MM.1S (cell line): ENCODE results near the gene GRIN3A.
"Not testable (repeated sequence)": the region's sequence is repeated elsewhere in the genome, so short reads cannot be mapped to it uniquely, and the experiment has no call there.

ENCODE experiments used
- DNase-seq: peaks from one replicate; pipeline ENCODE4 v3.0.0-alpha.2; 2015
- H2AFZ ChIP-seq: fragments of 300-600 bp; sonication (generic); 2 replicates; pipeline ENCODE4 v1.6.0; 2016; ENCODE audit warnings: antibody characterized with exemption, low read length
- H3F3A ChIP-seq: fragments of 300-600 bp; sonication (generic); 2 replicates; pipeline ENCODE4 v1.6.1; 2016; ENCODE audit warnings: mild to moderate bottlenecking, antibody characterized with exemption, low read length, moderate library complexity, mixed read lengths; ENCODE audit not compliant: insufficient read depth
- H3K27ac ChIP-seq: fragments of 300-600 bp; sonication (generic); 2 replicates; pipeline ENCODE4 v1.5.1; 2016; ENCODE audit warnings: mild to moderate bottlenecking, low read length
- H3K27me3 ChIP-seq: fragments of 300-600 bp; sonication (generic); replicated peaks from 2 replicates; pipeline ENCODE4 v1.6.0; 2016; ENCODE audit warnings: low read length; ENCODE audit not compliant: insufficient read depth
- H3K36me3 ChIP-seq: fragments of 300-600 bp; sonication (generic); replicated peaks from 2 replicates; pipeline ENCODE4 v1.6.1; 2016; ENCODE audit warnings: mild to moderate bottlenecking, low read length, mixed read lengths; ENCODE audit not compliant: insufficient read depth
- H3K4me1 ChIP-seq: fragments of 300-600 bp; sonication (generic); 2 replicates; pipeline ENCODE4 v1.6.1; 2016; ENCODE audit warnings: low read length, mixed read lengths
- H3K4me2 ChIP-seq: fragments of 300-600 bp; sonication (generic); 2 replicates; pipeline ENCODE4 v1.6.0; 2016; ENCODE audit warnings: low read depth, low read length
- H3K4me3 ChIP-seq: fragments of 300-600 bp; sonication (generic); 2 replicates; pipeline ENCODE4 v1.5.1; 2016; ENCODE audit warnings: low read length, mixed read lengths
- H3K79me2 ChIP-seq: fragments of 300-600 bp; sonication (generic); 2 replicates; pipeline ENCODE4 v1.6.1; 2016; ENCODE audit warnings: mixed run types, low read length, mixed read lengths
- H3K9ac ChIP-seq: fragments of 300-600 bp; sonication (generic); 2 replicates; pipeline ENCODE4 v1.6.1; 2016; ENCODE audit warnings: low read length, mixed read lengths
- H3K9me2 ChIP-seq: fragments of 300-600 bp; sonication (generic); replicated peaks from 2 replicates; pipeline ENCODE4 v1.6.1; 2016; ENCODE audit warnings: mild to moderate bottlenecking, low read length, mixed read lengths; ENCODE audit not compliant: insufficient read depth
- H3K9me3 ChIP-seq: fragments of 300-600 bp; sonication (generic); replicated peaks from 2 replicates; pipeline ENCODE4 v1.6.1; 2016; ENCODE audit warnings: mild to moderate bottlenecking, low read length, mixed read lengths; ENCODE audit not compliant: insufficient read depth
- H4K20me1 ChIP-seq: fragments of 300-600 bp; sonication (generic); 2 replicates; pipeline ENCODE4 v1.6.1; 2016; ENCODE audit warnings: mild to moderate bottlenecking, low read length, moderate library complexity, mixed read lengths; ENCODE audit not compliant: insufficient read depth
- CTCF ChIP-seq: fragments of 300-600 bp; sonication (generic); IDR thresholded peaks from 2 replicates; pipeline ENCODE4 v1.5.1; 2016; ENCODE audit warnings: antibody characterized with exemption, low read length, mixed read lengths
- EZH2 ChIP-seq: fragments of 300-600 bp; sonication (generic); optimal IDR thresholded peaks from 2 replicates; pipeline ENCODE3; 2017; ENCODE audit warnings: low read depth, mild to moderate bottlenecking, antibody characterized with exemption, low read length, mixed read lengths
- EZH2phosphoT487 ChIP-seq: fragments of 300-600 bp; sonication (generic); IDR thresholded peaks from 2 replicates; pipeline ENCODE4 v1.6.1; 2018; ENCODE audit warnings: antibody characterized with exemption, low read length

GRIN3A gene

GRCh38 chr9:101562966-101563365 is 175.5 kb downstream of the GRIN3A start:
- no peak overlapping the region for H3K27ac ChIP-seq
- H3K36me3 ChIP-seq, result peaks cover 6% of the 10 kb centered on the region; the same call in 1 of the 2 replicates
- H3K9me3 ChIP-seq, result no peaks in the 10 kb centered on the region
- no peaks in the 10 kb centered on the region for H3K9me2 ChIP-seq
- no peak overlapping the region for H3K4me2 ChIP-seq
- H3K27me3 ChIP-seq, result no peaks in the 10 kb centered on the region
- no peak for TF ChIP-seq CTCF
- TF ChIP-seq EZH2phosphoT487, result no peak
- no peak for TF ChIP-seq EZH2
- H3K4me1 ChIP-seq, result no peaks in the 10 kb centered on the region
- H3F3A ChIP-seq, result no peaks in the 10 kb centered on the region
- DNase-seq, result no peak
- H2AFZ ChIP-seq, result no peak overlapping the region
- no peaks in the 10 kb centered on the region for H3K79me2 ChIP-seq
- no peak overlapping the region for H3K4me3 ChIP-seq
- H3K9ac ChIP-seq, result no peak overlapping the region
- H4K20me1 ChIP-seq, result no peaks in the 10 kb centered on the region

- no peak for DNase-seq
- no peaks in the 10 kb centered on the region for H3K9me3 ChIP-seq
- no peak overlapping the region for H3K4me3 ChIP-seq
- H4K20me1 ChIP-seq, result no peaks in the 10 kb centered on the region
- TF ChIP-seq CTCF (no peak), EZH2 (no peak), EZH2phosphoT487 (no peak)
- H2AFZ ChIP-seq, result no peak overlapping the region
- no peaks in the 10 kb centered on the region for H3K4me1 ChIP-seq
- no peaks in the 10 kb centered on the region for H3F3A ChIP-seq
- no peak overlapping the region for H3K4me2 ChIP-seq
- H3K27ac ChIP-seq, result no peak overlapping the region
- no peaks in the 10 kb centered on the region for H3K9me2 ChIP-seq
- no peak overlapping the region for H3K9ac ChIP-seq
- H3K79me2 ChIP-seq, result no peaks in the 10 kb centered on the region
- peaks cover 6% of the 10 kb centered on the region; the same call in 1 of the 2 replicates for H3K36me3 ChIP-seq
- H3K27me3 ChIP-seq, result no peaks in the 10 kb centered on the region
These were observed 176.7 kb downstream of the GRIN3A start for GRCh38 chr9:101561740-101562139.

- not testable (repeated sequence) for H3K4me1 ChIP-seq, H3K27me3 ChIP-seq, H3K9me2 ChIP-seq, H4K20me1 ChIP-seq, H3K9ac ChIP-seq, H3K79me2 ChIP-seq, H3K4me2 ChIP-seq, H3K4me3 ChIP-seq, H3F3A ChIP-seq, H3K9me3 ChIP-seq, H3K27ac ChIP-seq, DNase-seq, H2AFZ ChIP-seq
- peaks cover 20% of the 10 kb centered on the region for H3K36me3 ChIP-seq
These were observed 188.9 kb downstream of the GRIN3A start for GRCh38 chr9:101549472-101550098.

- H3K4me2 ChIP-seq, result no peak overlapping the region
- no peak overlapping the region for H2AFZ ChIP-seq
- H3K9ac ChIP-seq, result no peak overlapping the region
- H4K20me1 ChIP-seq, result no peaks in the 10 kb centered on the region; the same call in 1 of the 2 replicates
- H3K27ac ChIP-seq, result no peak overlapping the region
- TF ChIP-seq EZH2phosphoT487, result no peak
- TF ChIP-seq EZH2, result no peak
- no peak for TF ChIP-seq CTCF
- no peak for DNase-seq
- no peaks in the 10 kb centered on the region for H3F3A ChIP-seq
- H3K9me3 ChIP-seq, result no peaks in the 10 kb centered on the region
- H3K4me3 ChIP-seq, result no peak overlapping the region
- peaks cover 9% of the 10 kb centered on the region for H3K36me3 ChIP-seq
- H3K9me2 ChIP-seq, result no peaks in the 10 kb centered on the region
- peaks cover 2% of the 10 kb centered on the region; the same call in 1 of the 2 replicates for H3K79me2 ChIP-seq
- no peaks in the 10 kb centered on the region for H3K27me3 ChIP-seq
- H3K4me1 ChIP-seq, result no peaks in the 10 kb centered on the region
These were observed 195.2 kb downstream of the GRIN3A start for GRCh38 chr9:101543098-101543735.
